CD4-positive, alpha-beta T cell (primary cell): ENCODE data around the gene FAM25A. TPM values are rescaled to one million over a fixed set of nuclear protein-coding genes. Genes with fewer than 3 reads are reported as not detected.

Experiments
- ATAC-seq: fragments of 200-7000 bp; cut with Tn5 transposase; one replicate; pipeline ENCODE4 v1.10.0; 2022; ENCODE audit warnings: mild to moderate bottlenecking; ENCODE audit not compliant: poor library complexity
- CTCF ChIA-PET: fragments of 350-600 bp; sonication (Branson Sonifier 250); formaldehyde crosslinking; loops from one replicate; lab custom pipeline; 2021; ENCODE audit warnings: antibody characterized with exemption, inconsistent platforms; lab: Charles Lee
- POLR2A ChIA-PET: fragments of 350-600 bp; sonication (Branson Sonifier 250); formaldehyde crosslinking; loops from one replicate; lab custom pipeline; 2021; ENCODE audit warnings: antibody characterized with exemption, inconsistent platforms; lab: Charles Lee
- DNase-seq, 14 experiments: peaks; one replicate each; pipeline ENCODE4 v3.0.0-alpha.2; 2013 to 2020; ENCODE audit warnings: mixed read lengths in 2 of 14
- H3K27ac ChIP-seq, 2 donors: one replicate each; pipeline versions ENCODE4 v1.5.1 to v1.7.0; 2013; ENCODE audit warnings: low read length in 2 of 2, low read depth in 1 of 2, mild to moderate bottlenecking in 1 of 2
- H3K27me3 ChIP-seq, 2 experiments: 1 replicate in 1 of 2; 2 replicates in 1 of 2; pipeline versions ENCODE4 v1.6.1 to v1.7.0; 2013; ENCODE audit warnings: low read length in 2 of 2, control low read depth in 1 of 2, mild to moderate bottlenecking in 1 of 2, moderate library complexity in 1 of 2; ENCODE audit not compliant: insufficient read depth in 2 of 2, control insufficient read depth in 1 of 2
- H3K36me3 ChIP-seq: one replicate; pipeline ENCODE4 v1.6.1; 2013; ENCODE audit warnings: low read length, control low read depth; ENCODE audit not compliant: insufficient read depth
- H3K4me1 ChIP-seq: one replicate; pipeline ENCODE4 v1.6.1; 2013; ENCODE audit warnings: low read length, control low read depth; ENCODE audit not compliant: insufficient read depth
- H3K4me3 ChIP-seq: one replicate; pipeline ENCODE4 v1.5.1; 2013; ENCODE audit warnings: mild to moderate bottlenecking, low read length, moderate library complexity
- H3K9me3 ChIP-seq, 2 experiments: 1 replicate in 1 of 2; 2 replicates in 1 of 2; pipeline versions ENCODE4 v1.6.1 to v1.7.0; 2013; ENCODE audit warnings: low read length in 2 of 2, mild to moderate bottlenecking in 2 of 2, control low read depth in 1 of 2, moderate library complexity in 1 of 2; ENCODE audit not compliant: control insufficient read depth in 1 of 2, insufficient read depth in 1 of 2
- H3K27ac Mint-ChIP-seq: one replicate; pipeline ENCODE4 v1.8.0; 2020; ENCODE audit warnings: mixed read lengths
- H3K27me3 Mint-ChIP-seq: one replicate; pipeline ENCODE4 v1.8.0; 2021; ENCODE audit warnings: mixed read lengths
- H3K36me3 Mint-ChIP-seq: one replicate; pipeline ENCODE4 v1.8.0; 2021; ENCODE audit warnings: low read depth, mixed read lengths
- H3K4me1 Mint-ChIP-seq: one replicate; pipeline ENCODE4 v1.8.0; 2021; ENCODE audit warnings: low read depth, mixed read lengths
- H3K4me3 Mint-ChIP-seq: one replicate; pipeline ENCODE4 v1.8.0; 2020; ENCODE audit warnings: mild to moderate bottlenecking, mixed read lengths
- H3K9me3 Mint-ChIP-seq: one replicate; pipeline ENCODE4 v1.8.0; 2020; ENCODE audit warnings: mixed read lengths
- intact Hi-C, 2 experiments: fragments of 100-400 bp; cut with DNase I in 1 of 2; cut with micrococcal nuclease in 1 of 2; formaldehyde crosslinking; loops; one replicate each; pipeline versions ENCODE4 v1.15.1 to v1.9.0; 2023 to 2025; cut with DNase I, micrococcal nuclease
- total RNA-seq, 174 experiments: library from RNA in 2 of 174; stranded (reverse) in 2 of 174; gene quantifications; one replicate each; pipeline ENCODE4 v1.2.3 and lab custom pipeline; 2021 to 2026
- TF ChIP-seq, protein P1 (sequence below): fragments of 200-600 bp; IDR thresholded peaks from one replicate; pipeline ENCODE4 v1.8.0; 2022; ENCODE audit warnings: antibody characterized with exemption, mild to moderate bottlenecking

FAM25A gene
- total RNA-seq, 2 experiments from 2014 or later = not detected

DNA sequence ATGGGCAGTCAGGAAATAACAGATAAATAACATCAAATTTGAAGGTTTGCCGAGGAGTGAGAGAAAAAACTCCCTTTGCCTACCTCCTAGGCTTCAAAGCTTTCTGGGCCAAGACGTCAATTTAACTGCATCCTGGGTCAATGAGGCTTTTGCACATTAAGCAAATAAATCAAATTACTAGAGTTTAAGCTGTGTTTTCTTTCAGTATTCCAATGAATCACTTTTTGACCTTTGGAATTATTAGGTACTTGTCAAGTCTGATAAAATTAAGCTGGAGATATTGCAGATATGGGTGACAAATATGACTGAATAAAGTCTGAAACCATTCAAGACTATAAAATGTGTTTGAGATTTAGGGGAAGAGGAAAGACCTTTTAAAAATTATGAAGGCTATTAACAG is 52.4 kb downstream of the FAM25A start:
- peaks cover 80% of the 10 kb centered on the region for H3K36me3 Mint-ChIP-seq
- Histone ChIP-seq H3K27me3 (no peaks in the 10 kb centered on the region), H3K27ac (no peak overlapping the region), H3K4me1 (peaks cover 2% of the 10 kb centered on the region), H3K4me3 (no peak overlapping the region), H3K9me3 (no peaks in the 10 kb centered on the region), H3K36me3 (peaks cover 50% of the 10 kb centered on the region)
- DNase-seq (no peak), ATAC-seq (no peak)
- no peaks in the 10 kb centered on the region for H3K4me1 Mint-ChIP-seq
- no peaks in the 10 kb centered on the region for H3K9me3 Mint-ChIP-seq
- TF ChIP-seq, protein P1, sequence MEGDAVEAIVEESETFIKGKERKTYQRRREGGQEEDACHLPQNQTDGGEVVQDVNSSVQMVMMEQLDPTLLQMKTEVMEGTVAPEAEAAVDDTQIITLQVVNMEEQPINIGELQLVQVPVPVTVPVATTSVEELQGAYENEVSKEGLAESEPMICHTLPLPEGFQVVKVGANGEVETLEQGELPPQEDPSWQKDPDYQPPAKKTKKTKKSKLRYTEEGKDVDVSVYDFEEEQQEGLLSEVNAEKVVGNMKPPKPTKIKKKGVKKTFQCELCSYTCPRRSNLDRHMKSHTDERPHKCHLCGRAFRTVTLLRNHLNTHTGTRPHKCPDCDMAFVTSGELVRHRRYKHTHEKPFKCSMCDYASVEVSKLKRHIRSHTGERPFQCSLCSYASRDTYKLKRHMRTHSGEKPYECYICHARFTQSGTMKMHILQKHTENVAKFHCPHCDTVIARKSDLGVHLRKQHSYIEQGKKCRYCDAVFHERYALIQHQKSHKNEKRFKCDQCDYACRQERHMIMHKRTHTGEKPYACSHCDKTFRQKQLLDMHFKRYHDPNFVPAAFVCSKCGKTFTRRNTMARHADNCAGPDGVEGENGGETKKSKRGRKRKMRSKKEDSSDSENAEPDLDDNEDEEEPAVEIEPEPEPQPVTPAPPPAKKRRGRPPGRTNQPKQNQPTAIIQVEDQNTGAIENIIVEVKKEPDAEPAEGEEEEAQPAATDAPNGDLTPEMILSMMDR = no peak
- no peaks in the 10 kb centered on the region for H3K27me3 Mint-ChIP-seq
- intact Hi-C loops = no loop called here
- ChIA-PET POLR2A (no interaction called here), CTCF (no interaction called here)
- H3K4me3 Mint-ChIP-seq = no peak overlapping the region
- no peak overlapping the region for H3K27ac Mint-ChIP-seq

Other genes with a start within 250 kb of the FAM25A start
- gene MMRN2, start 62.7 kb upstream of the FAM25A start, total RNA-seq = 1 to 10 TPM in 1 of 2 experiments, under 1 TPM in 1; 0.47 to 1.8 TPM
- not detected for gene SNCG, start 61.7 kb upstream of the FAM25A start, total RNA-seq
- not detected for gene ADIRF, start 51.8 kb upstream of the FAM25A start, total RNA-seq
- gene GLUD1, start 74.5 kb downstream of the FAM25A start, total RNA-seq = 10 to 100 TPM; 81.0 to 82.4 TPM
- gene SHLD2, start 74.9 kb downstream of the FAM25A start, total RNA-seq = 10 to 100 TPM; 20.6 to 23.0 TPM
- gene NUTM2A, start 205.2 kb downstream of the FAM25A start, total RNA-seq = 1 to 10 TPM; 1.2 to 1.6 TPM